Type B pancreatic cell (in vitro differentiated cells): ENCODE results near the gene TUBG1. TPM values are rescaled to one million over a fixed set of nuclear protein-coding genes. Genes with fewer than 3 reads are reported as not detected.

Experiments used
- DNase-seq: peaks from one replicate; pipeline ENCODE4 v3.0.0; 2021; ENCODE audit warnings: mixed read lengths; ENCODE audit not compliant: unreplicated experiment; ENCODE audit errors: extremely low spot score
- H3K27ac Mint-ChIP-seq: 2 replicates; pipeline ENCODE4 v1.8.0; 2021; ENCODE audit warnings: mild to moderate bottlenecking, mixed read lengths
- H3K27me3 Mint-ChIP-seq: 2 replicates; pipeline ENCODE4 v1.8.0; 2021; ENCODE audit warnings: mixed read lengths
- H3K36me3 Mint-ChIP-seq: 2 replicates; pipeline ENCODE4 v1.8.0; 2021; ENCODE audit warnings: mixed read lengths
- H3K4me1 Mint-ChIP-seq: one replicate; pipeline ENCODE4 v1.8.0; 2021; ENCODE audit warnings: mixed read lengths; ENCODE audit not compliant: unreplicated experiment
- H3K4me3 Mint-ChIP-seq: 2 replicates; pipeline ENCODE4 v1.8.0; 2021; ENCODE audit warnings: mild to moderate bottlenecking, mixed read lengths
- H3K9me3 Mint-ChIP-seq: 2 replicates; pipeline ENCODE4 v1.8.0; 2021; ENCODE audit warnings: mixed read lengths
- total RNA-seq: library from RNA; stranded (reverse); gene quantifications from 2 replicates; pipeline ENCODE4 v1.2.1, GENCODE V29; 2021; ENCODE audit warnings: low replicate concordance
- TF ChIP-seq, protein P1 (sequence below): fragments of 200-600 bp; sonication (generic); conservative IDR thresholded peaks from 2 replicates; pipeline ENCODE4 v1.5.0; 2021; ENCODE audit warnings: antibody characterized with exemption, mild to moderate bottlenecking

TUBG1 gene
- total RNA-seq, 1 donor from 2014 or later = 63.2 TPM

DNA sequence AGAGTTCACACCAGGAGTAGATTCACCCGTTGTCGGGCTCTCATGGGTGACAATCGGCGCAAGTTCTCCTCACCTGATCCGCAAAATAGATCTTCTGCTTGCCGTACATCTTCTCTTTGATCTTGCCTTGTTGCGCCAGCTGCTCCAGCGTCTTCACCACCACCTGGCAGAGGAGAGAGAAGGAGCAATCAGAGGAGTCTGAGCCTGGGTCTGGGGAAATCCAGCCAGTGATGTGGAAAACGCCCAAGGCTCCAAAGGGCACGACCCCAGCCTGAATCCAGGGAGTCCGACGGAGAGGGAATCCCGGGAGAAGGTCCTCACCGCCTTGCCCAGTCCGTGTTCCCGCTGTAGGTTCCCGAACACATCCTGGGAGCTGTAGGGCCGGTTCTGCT, 32.3 kb upstream of the TUBG1 start:
- Mint-ChIP-seq H3K4me1 (peaks cover 29% of the 10 kb centered on the region), H3K36me3 (peaks cover 13% of the 10 kb centered on the region), H3K27me3 (no peaks in the 10 kb centered on the region), H3K4me3 (peak overlapping the region; percentile 99), H3K27ac (peak overlapping the region; percentile 80), H3K9me3 (no peaks in the 10 kb centered on the region)
- DNase-seq = no peak
- TF ChIP-seq, protein P1, sequence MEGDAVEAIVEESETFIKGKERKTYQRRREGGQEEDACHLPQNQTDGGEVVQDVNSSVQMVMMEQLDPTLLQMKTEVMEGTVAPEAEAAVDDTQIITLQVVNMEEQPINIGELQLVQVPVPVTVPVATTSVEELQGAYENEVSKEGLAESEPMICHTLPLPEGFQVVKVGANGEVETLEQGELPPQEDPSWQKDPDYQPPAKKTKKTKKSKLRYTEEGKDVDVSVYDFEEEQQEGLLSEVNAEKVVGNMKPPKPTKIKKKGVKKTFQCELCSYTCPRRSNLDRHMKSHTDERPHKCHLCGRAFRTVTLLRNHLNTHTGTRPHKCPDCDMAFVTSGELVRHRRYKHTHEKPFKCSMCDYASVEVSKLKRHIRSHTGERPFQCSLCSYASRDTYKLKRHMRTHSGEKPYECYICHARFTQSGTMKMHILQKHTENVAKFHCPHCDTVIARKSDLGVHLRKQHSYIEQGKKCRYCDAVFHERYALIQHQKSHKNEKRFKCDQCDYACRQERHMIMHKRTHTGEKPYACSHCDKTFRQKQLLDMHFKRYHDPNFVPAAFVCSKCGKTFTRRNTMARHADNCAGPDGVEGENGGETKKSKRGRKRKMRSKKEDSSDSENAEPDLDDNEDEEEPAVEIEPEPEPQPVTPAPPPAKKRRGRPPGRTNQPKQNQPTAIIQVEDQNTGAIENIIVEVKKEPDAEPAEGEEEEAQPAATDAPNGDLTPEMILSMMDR = no peak

DNA sequence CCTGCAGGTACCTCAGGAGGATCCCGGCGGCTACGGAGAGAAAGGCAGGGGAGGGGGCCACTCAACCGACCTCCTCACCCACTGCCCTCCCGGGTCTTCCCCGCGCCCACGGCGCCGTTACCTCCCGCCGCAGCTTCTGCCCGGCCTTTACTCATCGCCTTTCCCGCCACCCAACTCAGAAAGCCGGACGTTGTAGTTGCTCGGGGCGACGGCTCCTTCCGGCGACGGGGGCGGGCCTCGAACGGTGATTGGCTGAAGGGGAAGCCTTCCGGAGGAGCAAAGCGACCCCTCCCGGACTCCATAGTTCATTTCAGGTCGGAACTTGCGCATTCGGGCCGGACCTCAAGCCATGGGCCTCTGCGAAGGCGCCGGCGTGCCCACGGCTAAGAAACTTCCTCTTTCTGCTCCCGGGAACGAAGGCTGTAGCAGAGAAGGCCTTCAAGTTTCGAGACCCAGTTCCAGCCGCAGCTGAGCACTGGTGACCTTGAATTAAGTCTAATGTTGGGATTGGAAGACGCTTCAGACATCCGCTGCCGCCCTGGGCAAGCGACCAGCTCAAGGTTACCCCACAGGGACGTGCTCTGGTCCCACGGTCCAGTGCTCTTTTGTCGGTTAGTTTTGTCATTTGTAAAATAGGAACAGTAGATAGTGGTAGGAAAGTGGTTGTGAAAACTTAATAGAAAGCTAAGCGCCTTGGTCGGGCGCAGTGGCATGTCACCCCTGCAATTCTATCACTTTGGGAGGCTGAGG, 31.8 kb upstream of the TUBG1 start, which contains the start of gene PSMC3IP:
Gene PSMC3IP (minus strand): TSS at position 198 of the 750 bp plus-strand sequence. CDS start 43 bp downstream, at position 155.
- H3K9me3 Mint-ChIP-seq = no peaks in the 10 kb centered on the region
- H3K36me3 Mint-ChIP-seq = peaks cover 13% of the 10 kb centered on the region
- H3K4me3 Mint-ChIP-seq = peak within 1 kb of the TSS; percentile 99
- no peaks in the 10 kb centered on the region for H3K27me3 Mint-ChIP-seq
- DNase-seq = peak; percentile 94
- peak within 1 kb of the TSS; percentile 94 for H3K27ac Mint-ChIP-seq
- TF ChIP-seq, protein P1 = no peak
- peaks cover 29% of the 10 kb centered on the region for H3K4me1 Mint-ChIP-seq

DNA sequence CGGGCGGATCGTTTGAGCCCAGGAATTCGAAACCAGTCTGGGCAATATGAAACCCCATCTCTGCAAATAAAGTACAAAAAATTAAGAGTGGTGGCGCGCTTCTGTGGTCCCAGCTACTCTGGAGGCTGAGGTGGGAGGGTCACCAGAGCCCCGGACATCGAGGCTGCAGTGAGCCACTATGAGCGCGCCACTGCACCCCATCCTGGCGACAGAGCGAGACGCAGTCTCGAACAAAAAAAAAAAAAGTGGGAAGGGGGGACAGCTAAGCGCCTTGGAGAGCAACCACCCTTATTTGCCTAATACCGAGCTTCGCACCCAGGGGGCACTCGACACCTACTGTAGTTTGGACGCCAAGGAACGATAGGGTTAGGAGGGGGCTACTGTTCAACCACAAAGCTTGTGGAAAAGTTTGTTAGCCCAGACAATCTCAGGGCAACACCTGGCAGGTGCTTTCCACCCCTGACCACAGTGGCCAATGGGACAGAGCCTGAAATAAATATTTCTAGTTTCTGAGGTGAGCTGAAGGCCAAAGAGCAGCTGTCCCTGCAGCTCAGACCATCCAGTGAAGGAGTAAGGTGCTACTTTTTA, 31.1 kb upstream of the TUBG1 start:
- Mint-ChIP-seq H3K4me1 (peaks cover 26% of the 10 kb centered on the region), H3K4me3 (peak overlapping the region; percentile 99), H3K9me3 (no peaks in the 10 kb centered on the region), H3K36me3 (peaks cover 14% of the 10 kb centered on the region), H3K27ac (peak overlapping the region; percentile 94), H3K27me3 (no peaks in the 10 kb centered on the region)
- peak; percentile 79 for DNase-seq
- TF ChIP-seq, protein P1 = peak; percentile 83

DNA sequence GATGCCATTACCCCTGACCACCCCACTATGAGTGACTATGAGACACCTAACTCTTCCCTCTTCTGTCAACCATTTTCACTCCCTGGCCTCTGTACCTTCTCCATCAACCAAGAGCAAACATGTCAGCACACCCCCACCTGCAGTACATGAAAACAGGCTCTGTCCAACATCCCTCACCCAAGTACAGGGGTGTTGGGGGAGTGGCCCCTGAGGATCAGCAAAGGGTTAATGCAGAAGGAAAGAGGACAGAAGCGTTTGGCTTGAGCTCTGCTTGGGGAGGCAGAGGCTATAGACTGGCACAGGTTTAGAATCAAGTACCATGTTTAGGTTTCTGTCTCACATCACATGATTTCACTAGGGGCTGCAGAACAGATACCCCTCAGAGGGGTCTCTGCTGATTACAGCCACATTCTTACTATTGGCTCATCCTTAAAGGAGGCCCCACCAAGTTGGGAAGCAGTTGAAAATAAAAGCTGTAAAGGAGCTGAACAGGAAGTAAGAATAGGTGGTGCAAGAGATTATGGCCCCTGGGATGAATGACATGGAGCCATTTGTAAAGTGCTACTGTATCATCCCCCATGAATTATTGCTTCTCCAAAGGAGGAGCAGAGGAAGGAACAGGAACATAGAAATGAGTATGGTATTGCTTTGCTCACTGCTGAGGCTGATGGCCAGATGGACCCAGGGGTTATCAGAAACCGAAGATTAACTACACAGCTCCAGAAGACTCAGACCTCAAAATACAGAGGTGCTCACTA, 29.5 kb upstream of the TUBG1 start:
- no peaks in the 10 kb centered on the region for H3K9me3 Mint-ChIP-seq
- peaks cover 25% of the 10 kb centered on the region for H3K4me1 Mint-ChIP-seq
- peaks cover 12% of the 10 kb centered on the region for H3K36me3 Mint-ChIP-seq
- peak overlapping the region; percentile 56 for H3K4me3 Mint-ChIP-seq
- TF ChIP-seq, protein P1 = no peak
- DNase-seq = no peak
- H3K27me3 Mint-ChIP-seq = no peaks in the 10 kb centered on the region
- H3K27ac Mint-ChIP-seq = peak overlapping the region; percentile 63

DNA sequence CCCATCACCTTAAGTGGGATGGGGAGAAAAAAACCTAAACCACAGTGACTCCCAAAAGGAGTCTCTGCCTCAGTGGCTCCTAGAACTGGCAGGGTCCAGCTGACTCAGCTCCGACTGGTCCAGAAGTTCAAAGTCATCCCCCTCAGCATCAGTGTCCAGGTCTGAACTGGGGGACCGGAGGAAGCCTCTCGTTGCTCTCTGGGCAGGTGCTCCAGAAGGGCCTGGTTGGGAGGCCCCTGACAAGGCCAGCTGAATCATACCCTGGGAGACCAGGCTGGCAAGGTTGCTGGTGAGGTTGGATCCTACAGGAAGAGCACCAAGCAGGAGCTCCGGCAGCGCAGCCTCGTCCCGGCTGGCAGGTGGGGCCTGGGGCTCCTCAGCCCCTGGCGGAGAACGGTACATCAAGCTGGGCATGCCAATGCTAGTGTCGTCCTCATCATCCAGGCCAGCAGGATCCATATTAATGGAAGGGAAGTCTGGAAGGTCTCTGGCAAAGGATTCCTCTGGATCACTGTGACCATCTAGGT, 27.7 kb upstream of the TUBG1 start:
- no peaks in the 10 kb centered on the region for H3K9me3 Mint-ChIP-seq
- DNase-seq = no peak
- TF ChIP-seq, protein P1 = no peak
- H3K36me3 Mint-ChIP-seq = peaks cover 11% of the 10 kb centered on the region
- no peak overlapping the region for H3K27ac Mint-ChIP-seq
- no peaks in the 10 kb centered on the region for H3K27me3 Mint-ChIP-seq
- no peak overlapping the region for H3K4me3 Mint-ChIP-seq
- H3K4me1 Mint-ChIP-seq = peaks cover 14% of the 10 kb centered on the region
